ENCODE data around the gene NFIB. TPM values are rescaled to one million over a fixed set of nuclear protein-coding genes. Genes with fewer than 3 reads are reported as not detected.

The NFIB gene
- total and polyA plus RNA-seq, 2 of the 4 experiments (the other 2 are of a cell fraction): 1.4 to 2.0 TPM

- no CpG with 5 or more reads among the region's 1 CpG for WGBS, 2 experiments (ENCODE audit: extremely low coverage in 2 of 2, insufficient read length in 1 of 2)
Observed at GRCh38 chr9:14139287-14139686, 174.7 kb downstream of the NFIB start.

More at GRCh38 chr9:14139287-14139686, 174.7 kb downstream of the NFIB start:
- ATAC-seq (ENCODE audit: low read depth): no peak
- no peak overlapping the region for H2BK5ac ChIP-seq (ENCODE audit: low read depth, low read length, poor library complexity, severe bottlenecking)
- intact Hi-C loops (cut with micrococcal nuclease): no loop called here
- H2AK5ac ChIP-seq (ENCODE audit: low read depth, low read length): no peak overlapping the region
- no peaks in the 10 kb centered on the region for H3K36me3 ChIP-seq (ENCODE audit: control insufficient read depth, insufficient read depth, low read length)
- H4K91ac ChIP-seq (ENCODE audit: insufficient read depth, low read depth, low read length): no peak overlapping the region
- no peak overlapping the region for H3K4me2 ChIP-seq (ENCODE audit: low read depth, low read length)
- no peaks in the 10 kb centered on the region for H3K9me3 ChIP-seq (ENCODE audit: control insufficient read depth, insufficient read depth, low read length)
- no peaks in the 10 kb centered on the region for H3K27me3 ChIP-seq (ENCODE audit: control insufficient read depth, insufficient read depth, low read length)
- no peak overlapping the region for H3K9ac ChIP-seq (ENCODE audit: low read depth, low read length)
- no peak overlapping the region for H3K14ac ChIP-seq (replicated peaks; ENCODE audit: low read depth, low read length)
- H3K56ac ChIP-seq (ENCODE audit: extremely low read depth, insufficient read depth, low read length): no peak overlapping the region
- dilution Hi-C loops (cut with HindIII; ENCODE audit: low sequenced_read_pairs, unreplicated experiment): no loop called here
- H2BK15ac ChIP-seq (ENCODE audit: low read depth, low read length): no peak overlapping the region
- H3K4me1 ChIP-seq (ENCODE audit: control insufficient read depth, insufficient read depth, low read length): no peaks in the 10 kb centered on the region
- H4K20me1 ChIP-seq (ENCODE audit: insufficient read depth, low read length): no peaks in the 10 kb centered on the region
- H3K27ac ChIP-seq (ENCODE audit: insufficient read depth, low read length): no peak overlapping the region
- no peaks in the 10 kb centered on the region for H3K9me1 ChIP-seq (ENCODE audit: insufficient read depth, low read length)
- H3K4me3 ChIP-seq (ENCODE audit: insufficient read depth, low read depth, low read length): no peak overlapping the region
- no peak for TF ChIP-seq CEBPB (IDR thresholded peaks at IDR 0.05; ENCODE audit: low read depth, low read length)
- TF ChIP-seq POLR2A (IDR thresholded peaks at IDR 0.05; ENCODE audit: low read depth, low read length): no peak
- no peak for TF ChIP-seq RFX5 (IDR thresholded peaks at IDR 0.05; ENCODE audit: low read depth, low read length)
- TF ChIP-seq ELK1 (IDR thresholded peaks at IDR 0.05; ENCODE audit: borderline replicate concordance, low read depth, low read length): no peak
- TF ChIP-seq NFE2L2 (IDR thresholded peaks at IDR 0.05; ENCODE audit: low read depth, low read length): no peak
- TF ChIP-seq USF2 (IDR thresholded peaks at IDR 0.05; ENCODE audit: low read depth, low read length): no peak
- no peak for TF ChIP-seq RAD21 (IDR thresholded peaks at IDR 0.05; ENCODE audit: low read length)
- TF ChIP-seq CHD1 (IDR thresholded peaks at IDR 0.05; ENCODE audit: low read depth, low read length): no peak
- TF ChIP-seq RCOR1 (IDR thresholded peaks at IDR 0.05; ENCODE audit: insufficient replicate concordance, low read length): no peak
- no peak for TF ChIP-seq FOS (IDR thresholded peaks at IDR 0.05; ENCODE audit: low read depth, low read length)
- no peak for TF ChIP-seq BHLHE40 (IDR thresholded peaks at IDR 0.05; ENCODE audit: low read depth, low read length)
- no peak for TF ChIP-seq MAFK (IDR thresholded peaks at IDR 0.05; ENCODE audit: low read depth, low read length)
- no peak for TF ChIP-seq CTCF (conservative IDR thresholded peaks at IDR 0.05; ENCODE audit: low read depth, low read length)
- TF ChIP-seq SMC3 (IDR thresholded peaks at IDR 0.05; ENCODE audit: low read depth, low read length): no peak
- no peak for TF ChIP-seq MAZ (IDR thresholded peaks at IDR 0.05; ENCODE audit: borderline replicate concordance, low read depth, low read length)
- no peak for TF ChIP-seq MXI1 (IDR thresholded peaks at IDR 0.05; ENCODE audit: borderline replicate concordance, low read depth, low read length)
- H4K5ac ChIP-seq (ENCODE audit: low read depth, low read length): no peak overlapping the region
- H3K4ac ChIP-seq (ENCODE audit: low read depth, low read length): no peak overlapping the region
- in situ Hi-C loops (cut with MboI; ENCODE audit: low sequenced_read_pairs): no loop called here
- no TSS peak for BruUV-seq (replicated peaks)
- POLR2A ChIA-PET (ENCODE audit: unreplicated experiment): no interaction called here
- no peak overlapping the region for H2AFZ ChIP-seq (replicated peaks; ENCODE audit: low read length, poor library complexity)
- CTCF ChIA-PET: no interaction called here
- no peak overlapping the region for H4K8ac ChIP-seq (ENCODE audit: low read depth in 2 of 2, low read length in 2 of 2)
- H3K23ac ChIP-seq (ENCODE audit: low read depth, low read length): no peak overlapping the region
- no peak for DNase-seq
- no peak overlapping the region for H2BK120ac ChIP-seq (ENCODE audit: low read depth, low read length)
- H3K79me1 ChIP-seq (ENCODE audit: low read depth in 1 of 2, low read length in 2 of 2): no peaks in the 10 kb centered on the region
- H2BK20ac ChIP-seq (ENCODE audit: low read depth, low read length): no peak overlapping the region
- H3K18ac ChIP-seq (ENCODE audit: low read depth, low read length): no peak overlapping the region
- H2AK9ac ChIP-seq (replicated peaks; ENCODE audit: low read depth, low read length, poor library complexity): no peak overlapping the region
